ENCODE data around the gene HMGCL. TPM values are rescaled to one million over a fixed set of nuclear protein-coding genes. Genes with fewer than 3 reads are reported as not detected.

HMGCL gene
- total RNA-seq, 1 donor from 2014 or later: 28.2 TPM

GRCh38 chr1:23774174-23774880 lies 50.9 kb downstream of the HMGCL start:
- ATAC-seq: no peak

- no peak for ATAC-seq
These were observed 52.4 kb downstream of the HMGCL start for GRCh38 chr1:23772854-23773242.

GRCh38 chr1:23772049-23772853 lies 53.0 kb downstream of the HMGCL start:
- peak; percentile 90 for ATAC-seq

DNA sequence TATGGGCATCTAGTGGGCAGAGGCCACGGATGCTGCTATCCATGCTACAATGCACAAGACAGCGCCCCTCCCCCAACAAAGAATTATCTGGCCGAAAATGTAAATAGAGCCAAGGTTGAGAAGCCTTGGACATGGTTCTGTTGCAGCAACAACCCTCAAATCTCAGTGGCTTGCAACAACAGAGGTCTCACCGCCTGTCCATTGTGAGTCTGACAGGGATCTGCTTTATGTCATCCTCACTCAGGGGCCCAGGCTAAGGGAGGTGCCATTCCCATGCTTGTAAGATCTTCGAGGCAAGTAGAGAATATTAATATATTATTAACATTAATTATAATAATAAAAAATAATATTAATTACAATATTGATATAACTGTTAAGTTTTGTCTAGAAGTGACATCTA lies 56.5 kb downstream of the HMGCL start:
- ATAC-seq: no peak

- ATAC-seq: no peak
These were observed 62.1 kb downstream of the HMGCL start for GRCh38 chr1:23763041-23763577.

- no peak for ATAC-seq
These were observed 66.0 kb downstream of the HMGCL start for GRCh38 chr1:23759277-23759676.

- no peak for ATAC-seq
These were observed 67.4 kb downstream of the HMGCL start for GRCh38 chr1:23757812-23758211.

GRCh38 chr1:23756676-23757075 lies 68.6 kb downstream of the HMGCL start:
- ATAC-seq: no peak

- no peak for ATAC-seq
These were observed 72.3 kb downstream of the HMGCL start for GRCh38 chr1:23752909-23753308.

Other genes starting within 250 kb of the HMGCL start
- gene RPL11, start 133.6 kb downstream of the HMGCL start, total RNA-seq: 1,140 TPM
- 35.1 TPM for gene ELOA, start 82.0 kb downstream of the HMGCL start, total RNA-seq
- 63.8 TPM for gene PITHD1, start 47.0 kb downstream of the HMGCL start, total RNA-seq
- 48.9 TPM for gene LYPLA2, start 34.3 kb downstream of the HMGCL start, total RNA-seq
- gene GALE, start 24.7 kb downstream of the HMGCL start, total RNA-seq: 61.6 TPM
- 7.7 TPM for gene FUCA1, start 42.9 kb upstream of the HMGCL start, total RNA-seq
- gene CNR2, start 87.9 kb upstream of the HMGCL start, total RNA-seq: 0.12 TPM
- 47.8 TPM for gene PNRC2, start 134.4 kb upstream of the HMGCL start, total RNA-seq
- 48.5 TPM for gene SRSF10, start 154.9 kb upstream of the HMGCL start, total RNA-seq